Right lobe of liver (tissue), 6 donors: Measurements from ENCODE around the gene RBM33. TPM values are rescaled to one million over a fixed set of nuclear protein-coding genes. Genes with fewer than 3 reads are reported as not detected.
A peak's percentile ranks its signal among the peaks of the same experiment; 100 is the strongest.

ENCODE experiments used
- ATAC-seq, 4 donors: fragments of 200-7000 bp; cut with Tn5 transposase; one replicate each; pipeline ENCODE4 v1.9.1; 2020; ENCODE audit warnings: mild to moderate bottlenecking in 4 of 4, moderate library complexity in 4 of 4
- DNase-seq, 3 donors: peaks; one replicate each; pipeline ENCODE4 v3.0.0-alpha.2; 2020
- H3K27ac ChIP-seq, 3 donors: fragments of 200-600 bp; one replicate each; pipeline ENCODE4 v1.8.0; 2022
- H3K27me3 ChIP-seq, 2 donors: fragments of 200-600 bp; one replicate each; pipeline ENCODE4 v1.8.0; 2022
- H3K36me3 ChIP-seq, 4 donors: fragments of 200-600 bp; sonication (generic) in 1 of 4; one replicate each; pipeline versions ENCODE4 v1.5.1 to v1.8.0; 2017 to 2022; ENCODE audit warnings: control low read depth in 1 of 4
- H3K4me1 ChIP-seq, 4 donors: fragments of 200-600 bp; sonication (generic) in 1 of 4; one replicate each; pipeline versions ENCODE4 v1.5.1 to v1.8.0; 2017 to 2022; ENCODE audit warnings: control low read depth in 1 of 4
- H3K4me3 ChIP-seq, 3 donors: fragments of 200-600 bp; one replicate each; pipeline ENCODE4 v1.8.0; 2022
- H3K9me3 ChIP-seq, 4 donors: fragments of 200-600 bp; sonication (generic) in 1 of 4; one replicate each; pipeline versions ENCODE4 v1.5.1 to v1.8.0; 2017 to 2022; ENCODE audit warnings: control low read depth in 1 of 4
- CTCF ChIP-seq, 4 donors: fragments of 200-600 bp in 3 of 4; fragments of 450-650 bp in 1 of 4; IDR thresholded peaks; one replicate each; pipeline versions ENCODE4 v1.5.1 to v1.8.0; 2016 to 2022; ENCODE audit warnings: antibody characterized with exemption in 4 of 4, mild to moderate bottlenecking in 2 of 4
- POLR2A ChIP-seq: fragments of 450-650 bp; IDR thresholded peaks from one replicate; pipeline ENCODE4 v1.6.1; 2017; ENCODE audit warnings: antibody characterized with exemption, mild to moderate bottlenecking
- WGBS: methylation state at CpG from one replicate; pipeline ENCODE4 v1.1.6; 2018; ENCODE audit warnings: low coverage, low lambda C conversion rate; ENCODE audit not compliant: insufficient coverage; ENCODE audit errors: missing lambda C conversion rate; 5-methylcytosine and 5-hydroxymethylcytosine counted together
- intact Hi-C, 2 donors: fragments of 100-400 bp; cut with DNase I; formaldehyde crosslinking; loops; one replicate each; pipeline versions ENCODE4 v1.11.2 to v1.14.1; 2022
- total RNA-seq, 6 experiments: library from RNA; depleted of rRNA in 2 of 6; stranded (reverse); fragments of >200 nt in 2 of 6; fragmentation: NEBNext Ultra II Directional in 3 of 6; extraction: Animal tissue kit (Norgen Biotek cat#: 25700) in 3 of 6; gene quantifications; one replicate each; pipeline versions ENCODE4 v1.1.0 to v1.2.4, GENCODE V29; 2016 to 2023
- donor health status: DM: no; HTN: yes; CAD: no.
- donor health status: DM: no; HTN: no; CAD: no.
- donor health status: DM: no; HTN: no; CAD: no.
- donor health status: DM: no; HTN: yes; CAD: no.
- donor health status: DM: no; HTN: yes; CAD: no.

The RBM33 gene
- total RNA-seq, 6 experiments from 2014 or later = 24.9 to 55.1 (median 32.0) TPM

GRCh38 chr7:155804897-155805825 is 160.7 kb downstream of the RBM33 start:
- H3K27ac ChIP-seq = no peak overlapping the region
- ATAC-seq = no peak
- no peaks in the 10 kb centered on the region for H3K36me3 ChIP-seq
- H3K9me3 ChIP-seq = no peaks in the 10 kb centered on the region
- intact Hi-C loops = loop anchor here in 1 of 2 donors (5.0 kb wide), 1 partner anchor 807 kb away; no protein-coding TSS in a partner anchor
- TF ChIP-seq POLR2A (no peak), CTCF (IDR thresholded peaks at IDR 0.05) (peak in 3 of 4 donors; percentile 14 to 39 (median 16))
- no peaks in the 10 kb centered on the region for H3K27me3 ChIP-seq
- peak overlapping the region in 1 of 3 donors; percentile 9 for H3K4me3 ChIP-seq
- DNase-seq = peak in 1 of 3 donors; percentile 56
- 31% methylated on average over 4 of the region's 91 CpGs for WGBS
- H3K4me1 ChIP-seq = peaks cover 0 to 19% (median 2%) of the 10 kb centered on the region in 4 donors

- intact Hi-C loops = no loop called here
- Histone ChIP-seq H3K27ac (no peak overlapping the region), H3K9me3 (no peaks in the 10 kb centered on the region), H3K4me1 (peaks cover 0 to 24% (median 2%) of the 10 kb centered on the region in 4 donors), H3K36me3 (no peaks in the 10 kb centered on the region), H3K4me3 (peak overlapping the region in 1 of 3 donors; percentile 9), H3K27me3 (no peaks in the 10 kb centered on the region)
- peak in 1 of 3 donors; percentile 52 for DNase-seq
- TF ChIP-seq CTCF (IDR thresholded peaks at IDR 0.05) (no peak), POLR2A (no peak)
- no peak for ATAC-seq
- WGBS = no CpG with 5 or more reads among the region's 18 CpGs
These were observed 161.3 kb downstream of the RBM33 start for GRCh38 chr7:155805826-155806095.

- Histone ChIP-seq H3K27ac (no peak overlapping the region), H3K4me3 (no peak overlapping the region), H3K4me1 (peaks cover 0 to 25% (median 2%) of the 10 kb centered on the region in 4 donors), H3K27me3 (no peaks in the 10 kb centered on the region), H3K36me3 (no peaks in the 10 kb centered on the region), H3K9me3 (no peaks in the 10 kb centered on the region)
- DNase-seq (peak in 1 of 3 donors; percentile 44), ATAC-seq (no peak)
- no peak for TF ChIP-seq CTCF (IDR thresholded peaks at IDR 0.05)
- no peak for TF ChIP-seq POLR2A
- 37% methylated on average over 14 of the region's 47 CpGs for WGBS
- intact Hi-C loops = no loop called here
These were observed 161.8 kb downstream of the RBM33 start for GRCh38 chr7:155806096-155806871.

- H3K9me3 ChIP-seq = no peaks in the 10 kb centered on the region
- peak overlapping the region in 2 of 3 donors; percentile 24 to 100 for H3K27ac ChIP-seq
- 30% methylated on average over 8 of the region's 19 CpGs for WGBS
- H3K4me1 ChIP-seq = peaks cover 0 to 29% (median 5%) of the 10 kb centered on the region in 4 donors
- intact Hi-C loops = no loop called here
- TF ChIP-seq CTCF (IDR thresholded peaks at IDR 0.05) (no peak), POLR2A (no peak)
- peak overlapping the region in 2 of 3 donors; percentile 77 to 78 for H3K4me3 ChIP-seq
- H3K27me3 ChIP-seq = no peaks in the 10 kb centered on the region
- H3K36me3 ChIP-seq = no peaks in the 10 kb centered on the region
- DNase-seq (peak in 1 of 3 donors; percentile 51), ATAC-seq (no peak)
These were observed 162.7 kb downstream of the RBM33 start for GRCh38 chr7:155807065-155807671.
